ENCODE data around the gene UMAD1. TPM values are rescaled to one million over a fixed set of nuclear protein-coding genes. Genes with fewer than 3 reads are reported as not detected.

UMAD1 gene
- total and polyA plus RNA-seq, 2 donors (not counting 3 experiments of a cell fraction or from before 2014, with no cell fraction given), result 5.6 to 6.6 TPM

DNA sequence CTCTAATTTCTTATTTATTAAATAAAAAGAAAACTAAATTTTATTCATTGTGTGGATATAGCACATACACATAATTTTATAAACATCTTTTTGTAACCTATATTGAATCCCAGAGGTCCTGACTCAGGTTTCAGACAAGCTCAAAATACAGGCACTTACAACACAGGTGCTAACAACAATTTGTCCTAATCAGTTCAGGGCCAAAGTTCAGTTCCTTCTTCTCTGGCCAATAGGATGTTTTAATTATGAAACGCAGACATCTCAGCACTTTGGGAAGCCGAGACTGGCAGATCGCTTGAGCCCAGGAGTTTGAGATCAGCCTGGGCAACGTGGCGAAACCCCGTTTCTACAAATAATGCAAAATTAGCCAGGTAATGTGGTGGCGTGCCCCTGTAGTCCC is 62.9 kb downstream of the UMAD1 start:
- intact Hi-C loops (cut with micrococcal nuclease), result no loop called here
- Histone ChIP-seq H3K9ac (replicated peaks; ENCODE audit: extremely low read depth, insufficient read depth, low read length) (no peak overlapping the region), H3K4me1 (ENCODE audit: control insufficient read depth, extremely low read depth, insufficient read depth, low read length) (no peaks in the 10 kb centered on the region), H3K9me3 (replicated peaks; ENCODE audit: control insufficient read depth, insufficient read depth, low read length) (no peaks in the 10 kb centered on the region), H3K27me3 (ENCODE audit: control insufficient read depth in 2 of 2, insufficient read depth in 2 of 2, low read length in 2 of 2) (no peaks in the 10 kb centered on the region), H2AFZ (ENCODE audit: low read depth, low read length) (no peak overlapping the region), H3K9me1 (replicated peaks; ENCODE audit: control insufficient read depth, extremely low read depth, insufficient read depth, low read length) (no peaks in the 10 kb centered on the region), H3K4me2 (ENCODE audit: insufficient read depth, low read length) (no peak overlapping the region), H3K79me2 (ENCODE audit: control insufficient read depth, insufficient read depth, low read length) (no peaks in the 10 kb centered on the region), H3K27ac (ENCODE audit: insufficient read depth, low read depth, low read length) (no peak overlapping the region), H4K20me1 (replicated peaks; ENCODE audit: control insufficient read depth, extremely low read depth, insufficient read depth, low read length) (no peaks in the 10 kb centered on the region), H3K36me3 (ENCODE audit: control insufficient read depth in 2 of 2, extremely low read depth in 1 of 2, insufficient read depth in 2 of 2, low read length in 2 of 2) (no peaks in the 10 kb centered on the region), H3K4me3 (replicated peaks in 1 of 3; ENCODE audit: insufficient read depth in 1 of 3, low read depth in 1 of 3, low read length in 3 of 3) (no peak overlapping the region)
- no TSS peak for BruUV-seq (replicated peaks)
- DNase-seq (ENCODE audit: low read depth, low spot score), result no peak
- no peak for TF ChIP-seq EZH2 (IDR thresholded peaks at IDR 0.05; ENCODE audit: borderline replicate concordance, low read depth, low read length, severe bottlenecking)
- TF ChIP-seq JUN (IDR thresholded peaks at IDR 0.05; ENCODE audit: borderline replicate concordance, insufficient read depth, insufficient read length, low read depth), result no peak
- no peak for FAIRE-seq
- ChIA-PET CTCF (interaction anchor here (2.7 kb wide), 1 partner anchor 22 kb away, joined by 14 read pairs; no protein-coding TSS in a partner anchor), POLR2A (no interaction called here)
- dilution Hi-C loops (cut with MboI; ENCODE audit: extremely low pct_ligation_motif_present, low sequenced_read_pairs), result no loop called here

DNA sequence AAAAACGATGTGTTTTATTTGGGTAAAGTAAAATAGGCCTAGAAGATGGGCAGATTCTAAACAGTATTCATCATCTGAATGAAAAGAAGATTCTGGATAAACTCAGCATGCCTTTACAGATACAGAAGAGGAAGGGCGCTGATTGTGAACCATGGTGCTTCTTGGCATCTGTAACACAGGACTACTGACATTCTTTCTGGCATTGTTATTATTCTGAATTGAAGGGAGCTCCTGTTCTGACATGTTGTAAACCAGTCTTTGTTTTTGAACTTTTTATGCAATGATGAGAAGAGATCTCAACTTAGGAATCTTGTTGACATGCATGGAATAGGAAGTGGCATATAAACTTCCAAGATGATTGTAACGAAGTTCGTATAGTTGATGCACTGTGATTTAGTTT is 64.3 kb downstream of the UMAD1 start:
- H3K9me3 ChIP-seq (replicated peaks; ENCODE audit: control insufficient read depth, insufficient read depth, low read length), result no peaks in the 10 kb centered on the region
- ChIA-PET POLR2A (no interaction called here), CTCF (no interaction called here)
- TF ChIP-seq, protein P1, sequence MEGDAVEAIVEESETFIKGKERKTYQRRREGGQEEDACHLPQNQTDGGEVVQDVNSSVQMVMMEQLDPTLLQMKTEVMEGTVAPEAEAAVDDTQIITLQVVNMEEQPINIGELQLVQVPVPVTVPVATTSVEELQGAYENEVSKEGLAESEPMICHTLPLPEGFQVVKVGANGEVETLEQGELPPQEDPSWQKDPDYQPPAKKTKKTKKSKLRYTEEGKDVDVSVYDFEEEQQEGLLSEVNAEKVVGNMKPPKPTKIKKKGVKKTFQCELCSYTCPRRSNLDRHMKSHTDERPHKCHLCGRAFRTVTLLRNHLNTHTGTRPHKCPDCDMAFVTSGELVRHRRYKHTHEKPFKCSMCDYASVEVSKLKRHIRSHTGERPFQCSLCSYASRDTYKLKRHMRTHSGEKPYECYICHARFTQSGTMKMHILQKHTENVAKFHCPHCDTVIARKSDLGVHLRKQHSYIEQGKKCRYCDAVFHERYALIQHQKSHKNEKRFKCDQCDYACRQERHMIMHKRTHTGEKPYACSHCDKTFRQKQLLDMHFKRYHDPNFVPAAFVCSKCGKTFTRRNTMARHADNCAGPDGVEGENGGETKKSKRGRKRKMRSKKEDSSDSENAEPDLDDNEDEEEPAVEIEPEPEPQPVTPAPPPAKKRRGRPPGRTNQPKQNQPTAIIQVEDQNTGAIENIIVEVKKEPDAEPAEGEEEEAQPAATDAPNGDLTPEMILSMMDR (IDR thresholded peaks at IDR 0.05; ENCODE audit: extremely low read depth in 1 of 2, insufficient read depth in 1 of 2, low read depth in 1 of 2, low read length in 2 of 2), result no peak
- no peak for FAIRE-seq
- H3K9me1 ChIP-seq (replicated peaks; ENCODE audit: control insufficient read depth, extremely low read depth, insufficient read depth, low read length), result no peaks in the 10 kb centered on the region
- no peaks in the 10 kb centered on the region for H3K79me2 ChIP-seq (ENCODE audit: control insufficient read depth, insufficient read depth, low read length)
- H3K36me3 ChIP-seq (ENCODE audit: control insufficient read depth in 2 of 2, extremely low read depth in 1 of 2, insufficient read depth in 2 of 2, low read length in 2 of 2), result no peaks in the 10 kb centered on the region
- no peaks in the 10 kb centered on the region for H4K20me1 ChIP-seq (replicated peaks; ENCODE audit: control insufficient read depth, extremely low read depth, insufficient read depth, low read length)
- no peak overlapping the region for H3K9ac ChIP-seq (replicated peaks; ENCODE audit: extremely low read depth, insufficient read depth, low read length)
- no peak overlapping the region for H3K27ac ChIP-seq (ENCODE audit: insufficient read depth, low read depth, low read length)
- H2AFZ ChIP-seq (ENCODE audit: low read depth, low read length), result no peak overlapping the region
- no peak overlapping the region for H3K4me2 ChIP-seq (ENCODE audit: insufficient read depth, low read length)
- no peaks in the 10 kb centered on the region for H3K4me1 ChIP-seq (ENCODE audit: control insufficient read depth, extremely low read depth, insufficient read depth, low read length)
- DNase-seq (ENCODE audit: low read depth, low spot score), result no peak
- H3K27me3 ChIP-seq (ENCODE audit: control insufficient read depth in 2 of 2, insufficient read depth in 2 of 2, low read length in 2 of 2), result no peaks in the 10 kb centered on the region
- H3K4me3 ChIP-seq (replicated peaks in 1 of 3; ENCODE audit: insufficient read depth in 1 of 3, low read depth in 1 of 3, low read length in 3 of 3), result no peak overlapping the region
- BruUV-seq (replicated peaks), result no TSS peak
- intact Hi-C loops (cut with micrococcal nuclease) (no loop called here), dilution Hi-C loops (cut with MboI; ENCODE audit: extremely low pct_ligation_motif_present, low sequenced_read_pairs) (no loop called here)
